IPS DF 6.9 (cell line): ENCODE data around the gene TSPYL2.

Experiments used
- DNase-seq: peaks from one replicate; pipeline ENCODE4 v3.0.0-alpha.2; 2013; ENCODE audit warnings: low read depth, low spot score
- H3K27ac ChIP-seq: one replicate; pipeline ENCODE4 v1.5.1; 2013; ENCODE audit warnings: low read length, control low read depth
- H3K27me3 ChIP-seq: 2 replicates; pipeline ENCODE4 v1.6.1; 2013; ENCODE audit warnings: mild to moderate bottlenecking, low read length; ENCODE audit not compliant: control insufficient read depth, insufficient read depth
- H3K36me3 ChIP-seq: 2 replicates; pipeline ENCODE4 v1.6.1; 2013; ENCODE audit warnings: low read length; ENCODE audit not compliant: control insufficient read depth, insufficient read depth
- H3K4me1 ChIP-seq: 2 replicates; pipeline ENCODE4 v1.6.1; 2013; ENCODE audit warnings: low read length; ENCODE audit not compliant: control insufficient read depth, insufficient read depth
- H3K4me3 ChIP-seq: 2 replicates; pipeline ENCODE4 v1.5.1; 2013; ENCODE audit warnings: mild to moderate bottlenecking, low read length
- H3K9me3 ChIP-seq: 2 replicates; pipeline ENCODE4 v1.6.1; 2013; ENCODE audit warnings: low read length, inconsistent platforms; ENCODE audit not compliant: control insufficient read depth, insufficient read depth
- WGBS: extraction: QIAGEN DNeasy Blood & Tissue Kit; methylation state at CpG from one replicate; pipeline ENCODE4 v1.1.7; 2013; ENCODE audit warnings: mixed read lengths, missing lambda C conversion rate; ENCODE audit not compliant: insufficient read length, insufficient coverage; 5-methylcytosine and 5-hydroxymethylcytosine counted together

Gene TSPYL2

GRCh38 chrX:53089925-53090324, 7.8 kb downstream of the TSPYL2 start:
- no peak overlapping the region for H3K27ac ChIP-seq
- peaks cover 6% of the 10 kb centered on the region; the same call in 1 of the 2 replicates for H3K36me3 ChIP-seq
- DNase-seq: no peak
- H3K27me3 ChIP-seq: no peaks in the 10 kb centered on the region
- WGBS: no CpG with 5 or more reads among the region's 2 CpGs
- H3K9me3 ChIP-seq: no peaks in the 10 kb centered on the region
- H3K4me1 ChIP-seq: no peaks in the 10 kb centered on the region; the same call in none of the 2 replicates
- H3K4me3 ChIP-seq: no peak overlapping the region

GRCh38 chrX:53091354-53091753, 9.2 kb downstream of the TSPYL2 start:
- WGBS: no CpG with 5 or more reads among the region's 2 CpGs
- Histone ChIP-seq H3K4me1 (no peaks in the 10 kb centered on the region; the same call in none of the 2 replicates), H3K36me3 (no peaks in the 10 kb centered on the region), H3K4me3 (no peak overlapping the region), H3K27me3 (no peaks in the 10 kb centered on the region), H3K9me3 (no peaks in the 10 kb centered on the region), H3K27ac (no peak overlapping the region)
- no peak for DNase-seq

- DNase-seq: no peak
- Histone ChIP-seq H3K27ac (no peak overlapping the region), H3K9me3 (no peaks in the 10 kb centered on the region), H3K4me1 (no peaks in the 10 kb centered on the region; the same call in 1 of the 2 replicates), H3K36me3 (no peaks in the 10 kb centered on the region), H3K27me3 (no peaks in the 10 kb centered on the region), H3K4me3 (peak overlapping the region; percentile 36; the same call in 1 of the 2 replicates)
- WGBS: no CpG with 5 or more reads among the region's 16 CpGs
Measured at GRCh38 chrX:53093177-53093655, 11.0 kb downstream of the TSPYL2 start.

- no peaks in the 10 kb centered on the region; the same call in 1 of the 2 replicates for H3K4me1 ChIP-seq
- H3K27ac ChIP-seq: no peak within 1 kb of the TSS
- peak within 1 kb of the TSS; percentile 98; the same call in 1 of the 2 replicates for H3K4me3 ChIP-seq
- no peaks in the 10 kb centered on the region for H3K9me3 ChIP-seq
- no peaks in the 10 kb centered on the region for H3K36me3 ChIP-seq
- no CpG with 5 or more reads among the region's 67 CpGs for WGBS
- H3K27me3 ChIP-seq: no peaks in the 10 kb centered on the region
- DNase-seq: no peak
Measured at GRCh38 chrX:53093748-53094581, 11.8 kb downstream of the TSPYL2 start, which contains the start of gene KANTR. Gene KANTR, plus strand, starts transcription at chrX:53094142. Its CDS starts 30,131 bp downstream, at chrX:53124273.

GRCh38 chrX:53094582-53094905, 12.4 kb downstream of the TSPYL2 start:
- DNase-seq: no peak
- Histone ChIP-seq H3K9me3 (no peaks in the 10 kb centered on the region), H3K27me3 (no peaks in the 10 kb centered on the region), H3K4me1 (no peaks in the 10 kb centered on the region; the same call in 1 of the 2 replicates), H3K27ac (no peak overlapping the region), H3K36me3 (no peaks in the 10 kb centered on the region), H3K4me3 (peak overlapping the region; percentile 98; the same call in 1 of the 2 replicates)
- WGBS: no CpG with 5 or more reads among the region's 5 CpGs

GRCh38 chrX:53095796-53096195, 13.6 kb downstream of the TSPYL2 start:
- H3K4me3 ChIP-seq: no peak overlapping the region
- H3K36me3 ChIP-seq: no peaks in the 10 kb centered on the region
- no peaks in the 10 kb centered on the region for H3K27me3 ChIP-seq
- no peak for DNase-seq
- WGBS: no CpG with 5 or more reads among the region's 3 CpGs
- H3K4me1 ChIP-seq: no peaks in the 10 kb centered on the region; the same call in 1 of the 2 replicates
- H3K9me3 ChIP-seq: no peaks in the 10 kb centered on the region
- no peak overlapping the region for H3K27ac ChIP-seq

GRCh38 chrX:53114864-53115549, 32.8 kb downstream of the TSPYL2 start:
- Histone ChIP-seq H3K27ac (no peak overlapping the region), H3K4me1 (no peaks in the 10 kb centered on the region), H3K27me3 (no peaks in the 10 kb centered on the region), H3K4me3 (no peak overlapping the region), H3K36me3 (0 out of 2 replicates have a peak, but pooled peaks cover 2% of the 10 kb centered on the region), H3K9me3 (no peaks in the 10 kb centered on the region)
- no peak for DNase-seq
- WGBS: no CpG with 5 or more reads among the region's 6 CpGs

- DNase-seq: no peak
- H3K9me3 ChIP-seq: no peaks in the 10 kb centered on the region
- no peaks in the 10 kb centered on the region for H3K27me3 ChIP-seq
- no peak overlapping the region for H3K27ac ChIP-seq
- H3K4me1 ChIP-seq: no peaks in the 10 kb centered on the region
- no peak overlapping the region for H3K4me3 ChIP-seq
- no CpG with 5 or more reads among the region's 2 CpGs for WGBS
- 0 out of 2 replicates have a peak, but pooled peaks cover 2% of the 10 kb centered on the region for H3K36me3 ChIP-seq
Measured at GRCh38 chrX:53115550-53115874, 33.3 kb downstream of the TSPYL2 start.

GRCh38 chrX:53116101-53116500, 33.9 kb downstream of the TSPYL2 start:
- Histone ChIP-seq H3K27ac (no peak overlapping the region), H3K4me3 (no peak overlapping the region), H3K27me3 (no peaks in the 10 kb centered on the region), H3K36me3 (0 out of 2 replicates have a peak, but pooled peaks cover 2% of the 10 kb centered on the region), H3K4me1 (no peaks in the 10 kb centered on the region), H3K9me3 (no peaks in the 10 kb centered on the region)
- WGBS: no CpG with 5 or more reads among the region's 3 CpGs
- no peak for DNase-seq

- Histone ChIP-seq H3K27me3 (no peaks in the 10 kb centered on the region), H3K4me1 (no peaks in the 10 kb centered on the region), H3K36me3 (no peaks in the 10 kb centered on the region), H3K27ac (no peak overlapping the region), H3K4me3 (no peak overlapping the region), H3K9me3 (no peaks in the 10 kb centered on the region)
- DNase-seq: no peak
- no CpG with 5 or more reads among the region's 1 CpG for WGBS
Measured at GRCh38 chrX:53122013-53122412, 39.8 kb downstream of the TSPYL2 start.
